GM12891 (cell line): ENCODE results near the gene CAMSAP2.

Source experiments
- POLR2A ChIP-seq: IDR thresholded peaks from 2 replicates; pipeline ENCODE4 v1.6.1; 2011; ENCODE audit warnings: low read depth, low read length, control low read depth
- POLR2AphosphoS5 ChIP-seq: IDR thresholded peaks from 2 replicates; pipeline ENCODE4 v1.6.1; 2011; ENCODE audit warnings: low read depth, low read length, control low read depth
- POU2F2 ChIP-seq: IDR thresholded peaks from 2 replicates; pipeline ENCODE4 v1.6.1; 2011; ENCODE audit warnings: low read depth, mild to moderate bottlenecking, control low read depth, low read length, moderate library complexity
- TAF1 ChIP-seq: IDR thresholded peaks from 2 replicates; pipeline ENCODE4 v1.6.1; 2011; ENCODE audit warnings: low read depth, low read length, control low read depth

- TF ChIP-seq POLR2A (no peak), POLR2AphosphoS5 (no peak), TAF1 (no peak), POU2F2 (no peak)
Measured at GRCh38 chr1:200740571-200741208, 2.0 kb downstream of the CAMSAP2 start.
